ENCODE measurements around the gene C12orf43.

DNA sequence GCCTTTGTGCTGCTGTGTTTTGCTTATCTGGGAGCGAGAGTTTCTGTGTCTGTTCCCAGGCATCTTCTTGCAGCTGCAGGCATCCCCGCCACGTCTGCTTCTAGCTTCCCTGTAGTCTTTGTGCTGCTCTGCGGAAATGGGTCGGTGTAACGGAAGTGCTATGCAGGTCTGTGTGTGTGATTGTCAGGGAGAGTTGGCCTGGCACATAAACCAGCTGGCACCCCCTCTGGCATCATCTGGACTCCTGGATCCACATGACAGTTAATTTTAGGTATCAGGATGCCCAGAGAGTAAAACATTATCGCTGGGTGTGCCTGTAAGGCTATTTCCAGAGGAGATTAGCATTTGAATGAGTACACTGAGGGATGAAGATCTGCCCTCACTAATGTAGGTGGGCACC lies 32.2 kb upstream of the C12orf43 start:
- TF ChIP-seq EZH2 (optimal IDR thresholded peaks at IDR 0.05; ENCODE audit: low read depth, low read length) (no peak), CTCF (IDR thresholded peaks at IDR 0.05; ENCODE audit: low read length) (no peak)
